Measurements from ENCODE around the gene REN.

REN gene
- total RNA-seq, result 0 reads per million in 9 experiments

DNA sequence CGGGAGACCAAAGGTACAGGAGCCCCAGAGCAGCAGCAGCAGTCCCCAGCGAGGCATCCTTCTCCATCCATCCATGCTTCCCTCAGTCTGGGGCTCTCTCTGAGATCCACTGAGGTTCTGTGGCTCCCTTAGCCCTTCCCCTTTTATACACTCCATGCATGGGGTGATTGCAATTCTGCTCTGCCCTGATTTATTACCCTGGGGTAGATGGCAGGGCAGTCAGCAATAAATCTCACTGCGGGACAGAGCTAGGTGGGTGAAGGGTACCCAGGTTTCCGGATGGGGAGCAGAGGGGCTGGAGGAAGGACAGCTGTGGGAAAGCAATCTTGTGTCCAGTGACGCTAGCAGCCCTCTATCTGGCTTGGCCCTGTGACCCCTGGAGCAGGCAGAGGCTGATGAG, at the start of gene REN:
Gene REN (minus strand): TSS at position 119 of the 400 bp plus-strand sequence. CDS start 44 bp downstream, at position 75.
- ATAC-seq (replicated peaks) (no peak), DNase-seq (no peak)
- H3K27me3 Mint-ChIP-seq, result peaks cover 28% of the 10 kb centered on the region in 2 donors
- peaks cover 0 to 2% of the 10 kb centered on the region in 2 donors for H3K9me3 Mint-ChIP-seq
- H3K27ac Mint-ChIP-seq, result no peak within 1 kb of the TSS
- H3K36me3 Mint-ChIP-seq (ENCODE audit: insufficient read depth), result no peaks in the 10 kb centered on the region
- no peak within 1 kb of the TSS for H3K4me3 Mint-ChIP-seq
- no peaks in the 10 kb centered on the region for H3K4me1 Mint-ChIP-seq (ENCODE audit: low read depth in 2 of 2)

DNA sequence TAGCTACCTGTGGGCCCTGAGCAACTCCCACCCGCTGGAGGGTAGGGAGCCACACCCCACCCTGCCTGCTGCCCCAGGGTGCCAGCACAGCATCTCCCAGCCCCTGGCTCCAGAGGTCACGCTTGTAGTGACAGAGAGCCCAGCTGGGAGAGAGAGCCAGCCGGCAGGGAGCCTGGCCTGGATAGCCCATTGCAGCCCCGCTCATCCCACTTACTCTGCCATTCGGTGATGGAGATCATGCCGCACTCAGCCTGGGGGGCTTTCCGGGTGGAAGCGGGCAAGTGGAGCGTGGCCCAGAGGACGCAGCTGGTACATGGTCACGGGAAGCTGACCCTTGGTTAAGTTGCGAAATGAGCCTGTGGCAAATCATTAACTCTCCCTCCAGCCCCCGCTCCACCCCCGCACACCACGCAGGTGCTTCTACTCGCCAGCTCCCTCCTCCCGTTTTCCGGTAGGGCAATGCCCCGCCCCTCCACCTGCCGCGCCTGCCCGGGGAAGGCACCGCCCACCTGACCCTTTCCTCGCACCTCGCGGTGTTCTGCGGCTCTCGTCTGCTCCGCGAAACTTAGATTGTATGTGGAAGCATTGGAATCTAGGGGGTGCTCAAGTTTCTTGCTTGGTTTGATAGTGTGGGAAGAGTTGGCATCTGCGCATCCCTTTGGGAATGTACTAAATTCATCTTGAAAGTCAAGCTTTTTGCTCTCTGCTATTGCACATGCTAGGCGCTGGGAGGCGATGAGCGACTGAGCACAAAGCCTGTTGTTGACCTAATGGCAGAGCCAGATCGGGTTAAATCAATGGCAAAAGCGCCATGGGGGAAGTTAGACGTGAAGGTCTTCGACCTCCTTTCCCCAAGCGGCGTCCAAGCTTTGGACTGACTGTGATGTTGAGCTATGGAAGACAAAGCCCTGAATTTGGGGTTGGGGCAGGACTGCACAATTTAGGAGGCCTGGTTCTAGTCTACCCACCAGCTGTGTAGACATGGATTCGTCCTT, 47.8 kb upstream of the REN start, which contains the start of gene GOLT1A:
Gene GOLT1A (minus strand): TSS at position 321 of the 995 bp plus-strand sequence. CDS start 82 bp downstream, at position 239.
- H3K27me3 Mint-ChIP-seq, result peaks cover 0 to 13% of the 10 kb centered on the region in 2 donors
- peak; percentile 74 for ATAC-seq (replicated peaks)

DNA sequence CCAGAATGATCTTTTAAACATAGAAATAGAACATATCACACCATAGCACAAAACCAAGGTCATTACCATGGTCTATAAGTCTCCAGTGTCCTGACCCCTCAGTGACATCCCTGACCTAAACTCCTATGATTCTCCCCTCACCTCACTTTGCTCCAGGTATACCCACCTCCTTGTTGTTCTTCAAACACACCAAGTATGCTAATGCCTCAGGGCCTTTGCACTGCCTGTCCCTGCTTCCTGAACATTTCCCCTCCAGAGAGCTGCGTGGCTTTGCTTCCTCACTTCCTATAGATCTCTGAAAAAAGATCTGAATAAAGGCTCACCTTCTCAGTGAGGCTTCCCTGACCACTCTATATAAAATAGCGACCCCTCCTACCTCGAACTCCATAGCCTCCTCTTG, 46.6 kb upstream of the REN start:
- no peak overlapping the region for H3K27ac Mint-ChIP-seq
- H3K9me3 Mint-ChIP-seq, result no peaks in the 10 kb centered on the region
- peaks cover 4 to 7% of the 10 kb centered on the region in 2 donors for H3K4me1 Mint-ChIP-seq (ENCODE audit: low read depth in 2 of 2)
- H3K36me3 Mint-ChIP-seq (ENCODE audit: insufficient read depth), result no peaks in the 10 kb centered on the region
- no peak for DNase-seq
- peaks cover 0 to 8% of the 10 kb centered on the region in 2 donors for H3K27me3 Mint-ChIP-seq
- H3K4me3 Mint-ChIP-seq, result no peak overlapping the region
- no peak for ATAC-seq (replicated peaks)

More for the DNA sequence above, 47.8 kb upstream of the REN start, which contains the start of gene GOLT1A:
- peak in 2 of 3 experiments; percentile 12 to 24 for DNase-seq
- Mint-ChIP-seq H3K27ac (no peak within 1 kb of the TSS), H3K4me1 (ENCODE audit: low read depth in 2 of 2) (peaks cover 8 to 16% of the 10 kb centered on the region in 2 donors), H3K36me3 (ENCODE audit: insufficient read depth) (no peaks in the 10 kb centered on the region), H3K4me3 (peak within 1 kb of the TSS; percentile 57 to 66), H3K9me3 (no peaks in the 10 kb centered on the region)

DNA sequence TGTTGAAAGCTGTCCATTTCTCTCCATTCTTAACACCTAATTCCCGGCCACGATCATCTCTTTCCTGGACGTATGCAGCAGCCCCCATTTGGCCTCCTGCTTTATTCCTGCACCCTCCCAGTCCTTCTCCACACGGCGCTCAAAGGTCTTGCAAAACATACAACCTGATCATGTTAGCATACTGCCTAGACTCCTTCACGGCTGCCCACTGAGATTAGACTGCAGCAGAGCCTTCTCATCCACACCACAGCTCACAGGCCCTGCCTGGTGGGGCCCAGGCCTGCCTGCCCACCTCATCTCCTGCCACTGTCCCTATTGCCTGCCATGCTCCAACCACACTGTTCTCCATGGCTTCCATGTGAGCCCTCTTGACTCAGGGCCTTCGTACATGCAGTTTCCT, 44.9 kb upstream of the REN start:
- DNase-seq, result no peak
- peaks cover 11 to 15% of the 10 kb centered on the region in 2 donors for H3K27me3 Mint-ChIP-seq
- no peak for ATAC-seq (replicated peaks)
- H3K4me1 Mint-ChIP-seq (ENCODE audit: low read depth in 2 of 2), result peaks cover 7 to 10% of the 10 kb centered on the region in 2 donors
- no peaks in the 10 kb centered on the region for H3K36me3 Mint-ChIP-seq (ENCODE audit: insufficient read depth)
- no peak overlapping the region for H3K27ac Mint-ChIP-seq
- H3K4me3 Mint-ChIP-seq, result no peak overlapping the region
- no peaks in the 10 kb centered on the region for H3K9me3 Mint-ChIP-seq

DNA sequence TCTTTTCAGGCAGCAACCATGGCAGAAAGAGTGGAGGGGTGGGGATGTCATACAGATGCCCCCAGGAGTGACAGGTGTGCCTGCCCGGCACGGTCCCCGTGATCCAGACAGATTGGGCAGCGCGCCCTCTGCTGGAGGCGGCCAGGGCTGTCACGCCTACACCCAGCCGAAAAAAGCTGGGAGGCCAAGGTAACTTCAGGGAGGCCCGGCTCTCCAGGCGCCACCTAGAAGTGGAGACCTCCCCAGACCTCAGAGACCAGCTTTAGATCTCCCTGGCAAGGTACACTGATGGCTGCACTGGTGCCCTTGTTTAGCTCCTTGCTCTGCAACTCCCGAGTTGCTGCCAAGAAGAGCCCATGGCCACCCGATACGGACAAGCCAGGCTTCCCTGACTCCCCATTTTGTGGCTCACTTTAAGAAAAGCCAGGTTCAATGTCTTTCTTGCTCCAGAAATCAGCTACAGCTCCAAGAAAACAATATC, 41.0 kb upstream of the REN start:
- no peaks in the 10 kb centered on the region for H3K9me3 Mint-ChIP-seq
- peaks cover 3 to 4% of the 10 kb centered on the region in 2 donors for H3K4me1 Mint-ChIP-seq (ENCODE audit: low read depth in 2 of 2)
- no peak overlapping the region for H3K27ac Mint-ChIP-seq
- ATAC-seq (replicated peaks) (peak; percentile 100), DNase-seq (peak; percentile 75 to 79 (median 78))
- no peak overlapping the region for H3K4me3 Mint-ChIP-seq
- H3K27me3 Mint-ChIP-seq, result peaks cover 44 to 50% of the 10 kb centered on the region in 2 donors
- H3K36me3 Mint-ChIP-seq (ENCODE audit: insufficient read depth), result no peaks in the 10 kb centered on the region

DNA sequence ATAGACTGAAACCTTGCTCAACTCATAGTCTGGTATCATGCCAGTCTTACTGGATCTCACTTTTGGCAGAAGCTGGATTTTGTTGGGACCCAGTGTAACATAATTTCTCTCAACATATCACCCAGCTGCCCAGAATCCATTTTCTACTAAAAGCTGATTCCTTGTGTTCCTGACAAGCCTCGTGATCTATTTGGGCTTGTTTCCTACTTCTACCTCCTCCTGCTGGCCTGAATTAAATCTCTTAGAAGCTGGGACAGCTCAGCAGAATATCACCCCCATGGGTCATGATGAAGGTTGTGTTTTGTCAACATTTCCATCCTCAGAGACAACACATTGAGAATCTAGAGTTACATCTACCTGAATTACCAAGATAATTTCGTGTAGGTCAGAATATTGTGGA, 40.0 kb upstream of the REN start:
- Mint-ChIP-seq H3K4me3 (no peak overlapping the region), H3K27me3 (peaks cover 50 to 61% of the 10 kb centered on the region in 2 donors), H3K27ac (no peak overlapping the region), H3K4me1 (ENCODE audit: low read depth in 2 of 2) (peaks cover 3 to 4% of the 10 kb centered on the region in 2 donors), H3K36me3 (ENCODE audit: insufficient read depth) (no peaks in the 10 kb centered on the region), H3K9me3 (no peaks in the 10 kb centered on the region)
- DNase-seq (no peak), ATAC-seq (replicated peaks) (no peak)

DNA sequence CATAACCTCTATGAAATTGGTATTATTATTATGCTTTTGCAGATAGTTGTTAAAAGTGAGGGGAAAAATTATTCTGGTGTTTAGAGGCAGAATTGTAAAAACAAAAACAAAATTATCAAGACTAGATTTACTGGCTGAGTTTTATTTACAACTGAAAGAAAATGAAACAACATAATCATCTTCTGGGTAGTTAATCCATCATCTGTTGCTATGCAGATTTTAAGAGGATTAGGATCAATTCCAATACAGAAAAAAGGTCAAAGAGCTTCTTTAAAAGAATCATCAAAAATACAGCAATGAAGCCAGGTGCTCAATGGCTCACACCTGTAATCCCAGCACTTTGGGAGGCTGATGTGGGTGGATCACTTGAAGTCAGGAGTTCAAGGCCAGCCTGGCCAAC, 39.3 kb upstream of the REN start:
- peaks cover 56 to 65% of the 10 kb centered on the region in 2 donors for H3K27me3 Mint-ChIP-seq
- no peak overlapping the region for H3K27ac Mint-ChIP-seq
- H3K36me3 Mint-ChIP-seq (ENCODE audit: insufficient read depth), result no peaks in the 10 kb centered on the region
- no peaks in the 10 kb centered on the region for H3K9me3 Mint-ChIP-seq
- ATAC-seq (replicated peaks) (no peak), DNase-seq (no peak)
- H3K4me1 Mint-ChIP-seq (ENCODE audit: low read depth in 2 of 2), result peaks cover 3 to 4% of the 10 kb centered on the region in 2 donors
- H3K4me3 Mint-ChIP-seq, result no peak overlapping the region

DNA sequence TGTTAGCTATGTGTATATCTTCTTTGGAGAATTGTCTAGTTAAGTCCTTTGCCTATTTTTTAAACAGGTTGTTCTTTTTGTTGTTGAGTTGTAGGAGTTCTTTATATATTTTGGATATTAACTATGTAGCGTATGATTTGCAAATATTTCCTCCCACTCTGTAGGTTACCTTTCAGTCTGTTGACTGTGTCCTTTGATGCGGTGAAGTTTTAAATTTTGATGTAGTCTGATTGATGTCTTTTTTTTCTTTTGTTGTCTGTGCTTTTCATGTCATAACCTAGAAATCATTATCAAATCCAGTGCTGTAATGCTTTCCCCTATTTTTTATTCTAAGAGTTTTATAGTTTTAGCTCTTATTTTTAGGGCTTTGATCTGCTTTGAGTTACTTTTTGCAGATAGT, 38.8 kb upstream of the REN start:
- no peaks in the 10 kb centered on the region for H3K9me3 Mint-ChIP-seq
- no peak for DNase-seq
- peaks cover 56 to 65% of the 10 kb centered on the region in 2 donors for H3K27me3 Mint-ChIP-seq
- no peak for ATAC-seq (replicated peaks)
- H3K36me3 Mint-ChIP-seq (ENCODE audit: insufficient read depth), result no peaks in the 10 kb centered on the region
- no peak overlapping the region for H3K4me3 Mint-ChIP-seq
- peaks cover 3 to 4% of the 10 kb centered on the region in 2 donors for H3K4me1 Mint-ChIP-seq (ENCODE audit: low read depth in 2 of 2)
- H3K27ac Mint-ChIP-seq, result no peak overlapping the region

DNA sequence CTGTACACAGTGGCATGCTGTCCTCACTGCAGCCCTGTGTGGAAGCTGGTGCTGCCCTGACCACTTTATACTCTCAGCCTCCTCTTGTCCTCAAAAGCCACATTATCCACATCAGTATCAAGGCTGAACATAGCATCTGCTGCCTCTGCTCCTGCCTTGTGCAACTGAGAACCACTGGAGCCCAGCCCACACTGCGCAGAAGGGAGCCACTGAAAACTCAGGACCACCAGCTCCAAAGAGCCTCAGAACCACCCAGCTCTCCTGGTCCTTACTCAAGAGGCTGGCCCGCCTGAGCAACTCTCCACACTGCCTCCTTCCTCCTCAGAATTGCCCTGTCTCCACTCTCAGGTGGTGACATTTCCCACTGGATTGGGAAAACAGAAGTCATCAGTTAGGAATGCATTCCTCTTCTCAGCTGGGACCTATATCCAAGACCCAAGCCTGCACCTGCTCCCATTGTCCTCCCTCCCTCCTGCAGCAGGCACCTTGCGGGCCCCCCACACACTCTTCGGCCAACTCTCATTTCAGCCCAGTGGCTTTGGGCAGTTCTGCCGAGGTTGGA, 37.1 kb upstream of the REN start:
- Mint-ChIP-seq H3K4me3 (no peak overlapping the region), H3K27me3 (peaks cover 56 to 70% of the 10 kb centered on the region in 2 donors), H3K27ac (no peak overlapping the region), H3K4me1 (ENCODE audit: low read depth in 2 of 2) (peaks cover 3 to 10% of the 10 kb centered on the region in 2 donors), H3K36me3 (ENCODE audit: insufficient read depth) (no peaks in the 10 kb centered on the region), H3K9me3 (no peaks in the 10 kb centered on the region)
- DNase-seq (no peak), ATAC-seq (replicated peaks) (no peak)

DNA sequence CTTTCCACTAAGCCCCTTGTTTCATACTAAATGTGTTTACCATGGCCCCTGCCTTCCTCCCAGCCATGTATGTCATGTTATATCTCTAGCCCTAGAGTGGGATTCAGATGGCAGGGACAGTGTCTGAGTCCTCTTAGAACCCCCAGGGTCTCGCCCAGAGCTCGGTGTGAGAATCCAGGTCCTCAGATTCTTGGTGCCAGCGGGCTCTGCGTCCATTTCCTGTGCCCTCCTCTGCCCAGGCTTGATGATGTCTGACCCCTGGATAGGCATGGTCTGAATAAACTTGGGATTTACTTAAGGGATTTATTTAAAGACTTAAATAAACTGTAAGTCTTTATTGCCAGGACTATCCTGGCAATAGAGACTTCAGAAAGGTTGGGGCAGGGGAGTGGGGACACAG, 36.3 kb upstream of the REN start:
- no peaks in the 10 kb centered on the region for H3K9me3 Mint-ChIP-seq
- peaks cover 56 to 73% of the 10 kb centered on the region in 2 donors for H3K27me3 Mint-ChIP-seq
- DNase-seq, result no peak
- H3K4me1 Mint-ChIP-seq (ENCODE audit: low read depth in 2 of 2), result peaks cover 3 to 12% of the 10 kb centered on the region in 2 donors
- no peak overlapping the region for H3K4me3 Mint-ChIP-seq
- H3K36me3 Mint-ChIP-seq (ENCODE audit: insufficient read depth), result no peaks in the 10 kb centered on the region
- H3K27ac Mint-ChIP-seq, result no peak overlapping the region
- no peak for ATAC-seq (replicated peaks)

DNA sequence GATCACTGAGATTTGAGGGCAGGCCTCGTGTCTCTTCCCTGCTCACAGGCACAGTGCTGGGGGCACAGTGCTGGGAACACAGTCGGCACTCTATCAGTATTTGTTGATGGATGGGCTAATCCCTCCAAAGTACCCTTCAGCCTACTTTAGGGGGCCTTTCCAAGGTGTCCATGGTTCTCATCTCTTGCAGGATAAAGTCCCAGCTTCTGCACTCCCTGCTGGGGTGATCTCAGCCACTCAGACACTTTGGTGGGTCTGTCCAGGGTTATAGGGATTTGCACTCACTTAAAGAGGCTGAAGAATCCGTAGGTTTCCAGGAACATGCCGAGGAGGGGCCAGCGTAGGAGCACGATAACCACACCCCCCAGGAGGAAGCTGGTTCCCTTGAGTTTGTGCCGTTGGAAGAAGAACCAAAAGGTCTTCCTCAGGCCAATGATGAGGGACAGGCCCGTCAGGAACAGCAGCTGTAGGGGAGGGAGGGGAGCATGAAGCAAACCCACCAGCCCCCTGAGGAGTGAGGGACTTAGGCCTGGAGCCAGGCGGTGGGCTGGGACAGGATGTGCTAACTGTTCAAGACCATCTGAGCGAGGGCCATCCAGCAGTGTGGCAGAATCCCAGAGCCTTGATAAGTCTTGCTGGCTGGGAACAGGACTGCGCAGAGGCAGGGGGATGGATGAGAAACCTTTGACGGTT, 35.4 kb upstream of the REN start:
- Mint-ChIP-seq H3K27ac (no peak overlapping the region), H3K9me3 (no peaks in the 10 kb centered on the region), H3K4me1 (ENCODE audit: low read depth in 2 of 2) (peaks cover 0 to 10% of the 10 kb centered on the region in 2 donors), H3K27me3 (peaks cover 51 to 66% of the 10 kb centered on the region in 2 donors), H3K4me3 (no peak overlapping the region), H3K36me3 (ENCODE audit: insufficient read depth) (no peaks in the 10 kb centered on the region)
- ATAC-seq (replicated peaks) (no peak), DNase-seq (no peak)

DNA sequence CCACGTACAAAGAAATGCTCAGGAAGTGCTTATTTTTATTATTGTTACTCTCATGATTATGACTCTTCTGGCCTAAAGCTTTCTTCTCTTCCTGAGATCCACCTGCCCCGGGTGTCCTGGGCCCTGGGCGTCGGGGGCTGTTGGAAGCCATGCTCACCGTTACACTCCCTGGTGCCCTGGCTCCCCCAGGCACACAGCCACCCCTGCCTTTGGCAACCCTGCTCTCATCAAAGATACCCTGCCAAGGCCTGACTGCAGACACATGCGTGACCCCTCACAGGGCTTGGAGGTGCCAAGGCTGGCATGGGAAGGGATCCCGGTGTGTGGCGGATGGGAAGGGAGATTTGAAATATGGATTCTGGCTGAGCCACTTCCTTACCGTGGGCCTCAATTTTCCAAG, 33.4 kb upstream of the REN start:
- Mint-ChIP-seq H3K27me3 (peaks cover 32 to 47% of the 10 kb centered on the region in 2 donors), H3K4me1 (ENCODE audit: low read depth in 2 of 2) (peaks cover 0 to 17% of the 10 kb centered on the region in 2 donors), H3K4me3 (no peak overlapping the region), H3K9me3 (no peaks in the 10 kb centered on the region), H3K27ac (no peak overlapping the region), H3K36me3 (ENCODE audit: insufficient read depth) (no peaks in the 10 kb centered on the region)
- no peak for ATAC-seq (replicated peaks)
- DNase-seq, result no peak

Measured in effector memory CD8-positive, alpha-beta T cell (primary cell).